AG10803 (cell line): ENCODE data around the gene TPH1.

Experiments used
- DNase-seq: peaks from one replicate; pipeline ENCODE4 v3.0.0; 2010; ENCODE audit warnings: low read depth
- H3K4me3 ChIP-seq: 2 replicates; pipeline ENCODE4 v1.5.1; 2011; ENCODE audit warnings: mild to moderate bottlenecking, low read length, control low read depth
- TF ChIP-seq, protein P1 (sequence below): conservative IDR thresholded peaks from 2 replicates; pipeline ENCODE4 v1.5.1; 2011; ENCODE audit warnings: mild to moderate bottlenecking, low read length, control low read depth, inconsistent platforms

The TPH1 gene

GRCh38 chr11:18063862-18064434 is 17.9 kb upstream of the TPH1 start:
- H3K4me3 ChIP-seq, result no peak overlapping the region
- TF ChIP-seq, protein P1, sequence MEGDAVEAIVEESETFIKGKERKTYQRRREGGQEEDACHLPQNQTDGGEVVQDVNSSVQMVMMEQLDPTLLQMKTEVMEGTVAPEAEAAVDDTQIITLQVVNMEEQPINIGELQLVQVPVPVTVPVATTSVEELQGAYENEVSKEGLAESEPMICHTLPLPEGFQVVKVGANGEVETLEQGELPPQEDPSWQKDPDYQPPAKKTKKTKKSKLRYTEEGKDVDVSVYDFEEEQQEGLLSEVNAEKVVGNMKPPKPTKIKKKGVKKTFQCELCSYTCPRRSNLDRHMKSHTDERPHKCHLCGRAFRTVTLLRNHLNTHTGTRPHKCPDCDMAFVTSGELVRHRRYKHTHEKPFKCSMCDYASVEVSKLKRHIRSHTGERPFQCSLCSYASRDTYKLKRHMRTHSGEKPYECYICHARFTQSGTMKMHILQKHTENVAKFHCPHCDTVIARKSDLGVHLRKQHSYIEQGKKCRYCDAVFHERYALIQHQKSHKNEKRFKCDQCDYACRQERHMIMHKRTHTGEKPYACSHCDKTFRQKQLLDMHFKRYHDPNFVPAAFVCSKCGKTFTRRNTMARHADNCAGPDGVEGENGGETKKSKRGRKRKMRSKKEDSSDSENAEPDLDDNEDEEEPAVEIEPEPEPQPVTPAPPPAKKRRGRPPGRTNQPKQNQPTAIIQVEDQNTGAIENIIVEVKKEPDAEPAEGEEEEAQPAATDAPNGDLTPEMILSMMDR, result no peak
- DNase-seq, result no peak

DNA sequence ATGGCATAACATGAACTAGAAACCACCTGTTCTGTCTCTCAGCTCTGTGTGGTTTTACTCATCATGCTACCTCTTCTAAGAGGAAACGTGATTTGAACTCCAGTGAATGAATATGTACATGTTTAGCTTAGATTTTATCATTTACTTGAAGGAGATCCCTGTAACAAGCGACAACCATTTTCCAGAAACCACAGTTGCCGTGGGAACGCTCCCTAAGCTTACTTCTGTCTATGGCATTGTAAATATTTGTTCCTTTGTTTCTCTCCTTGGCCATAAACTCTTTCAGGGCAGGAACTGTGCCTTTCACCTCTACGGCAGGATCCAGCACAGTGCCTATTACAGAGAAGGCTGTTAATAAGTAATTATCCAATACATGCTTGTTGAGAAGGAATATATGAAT is 17.1 kb upstream of the TPH1 start:
- DNase-seq, result no peak
- H3K4me3 ChIP-seq, result no peak overlapping the region
- TF ChIP-seq, protein P1, result no peak

GRCh38 chr11:18061351-18061750 is 15.3 kb upstream of the TPH1 start:
- H3K4me3 ChIP-seq, result no peak overlapping the region
- TF ChIP-seq, protein P1, result no peak
- DNase-seq, result no peak

DNA sequence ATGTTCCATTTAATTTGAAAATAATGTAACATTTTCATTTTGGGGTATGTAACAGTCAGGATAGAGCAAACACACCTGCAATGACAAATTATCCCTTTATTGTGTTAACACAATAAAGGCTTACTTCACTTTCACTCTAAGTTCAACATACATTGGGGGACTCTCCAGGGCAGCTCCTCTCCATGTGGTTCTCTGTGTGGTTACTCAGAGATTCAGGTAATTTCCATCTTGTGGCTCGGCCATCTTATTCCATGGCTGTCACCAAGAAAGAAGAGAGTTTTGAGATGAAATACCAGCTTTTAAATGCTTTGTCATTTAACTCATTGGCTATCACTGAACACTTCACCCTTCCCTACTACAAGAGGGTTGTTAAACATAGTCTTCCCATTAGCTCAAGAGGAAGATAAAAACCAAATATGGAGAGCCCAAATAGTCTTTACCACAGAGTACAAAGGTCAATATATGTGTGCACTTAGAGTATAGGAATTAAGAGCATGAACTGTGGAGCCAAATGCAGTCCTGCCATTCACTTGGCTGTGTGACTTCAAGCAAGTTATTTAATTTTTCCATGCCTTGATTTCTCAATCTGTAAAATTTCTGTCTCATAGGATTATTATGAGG is 10.6 kb upstream of the TPH1 start:
- TF ChIP-seq, protein P1, result no peak
- no peak overlapping the region for H3K4me3 ChIP-seq
- no peak for DNase-seq

DNA sequence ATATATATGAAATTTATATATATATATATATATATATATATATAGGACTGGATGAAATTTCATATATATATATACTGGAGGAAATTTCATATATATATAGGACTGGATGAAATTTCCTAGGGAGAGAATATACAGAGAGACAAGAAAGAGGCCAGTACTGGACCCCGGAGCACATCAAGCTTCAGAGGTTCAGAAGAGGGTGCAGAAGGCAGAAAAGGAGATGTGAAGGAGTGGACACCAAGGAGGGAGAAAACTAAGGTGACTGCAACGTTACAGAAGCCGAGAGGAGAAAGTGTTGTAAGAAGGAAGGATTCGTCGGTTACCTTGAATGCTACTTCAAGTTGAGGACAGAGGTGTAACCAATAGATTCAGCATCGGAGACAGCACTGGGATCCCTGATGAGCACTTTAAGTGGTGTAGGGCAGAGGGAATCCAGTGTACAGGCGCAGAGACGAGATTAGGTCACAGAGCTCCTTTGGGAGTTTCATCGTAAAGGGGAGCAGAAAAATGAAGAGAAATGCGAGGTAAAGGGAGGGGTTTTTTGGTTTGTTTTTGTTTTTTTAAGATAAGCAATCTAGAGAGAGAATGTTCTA is 8.5 kb upstream of the TPH1 start:
- H3K4me3 ChIP-seq, result no peak overlapping the region
- TF ChIP-seq, protein P1, result no peak
- no peak for DNase-seq

- TF ChIP-seq, protein P1, result no peak
- H3K4me3 ChIP-seq, result no peak overlapping the region
- no peak for DNase-seq
Measured at GRCh38 chr11:18050848-18051247, 4.8 kb upstream of the TPH1 start.

DNA sequence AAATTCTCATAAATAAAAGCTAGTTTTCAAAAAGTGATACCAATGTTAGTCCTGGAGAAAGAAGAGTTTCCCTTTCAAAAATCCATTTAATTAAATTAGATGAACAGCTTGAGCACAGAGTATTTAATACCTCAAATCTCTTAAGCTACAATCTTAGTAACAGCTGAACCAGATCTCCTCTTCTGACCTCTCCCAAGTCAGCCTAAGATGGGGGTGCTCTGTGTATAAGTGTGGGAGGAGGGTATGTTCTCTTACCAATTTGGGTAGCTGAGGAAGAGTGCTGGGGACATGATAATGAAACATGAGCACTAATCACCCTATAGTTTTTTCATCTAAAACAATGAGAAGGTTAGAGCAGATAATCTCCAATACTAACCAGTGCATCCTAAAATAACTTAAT is 9.6 kb downstream of the TPH1 start:
- no peak for DNase-seq
- H3K4me3 ChIP-seq, result no peak overlapping the region
- TF ChIP-seq, protein P1, result no peak
